GM19463 (cell line): ENCODE results near the gene LMBR1.
"Not testable (repeated sequence)": the region's sequence is repeated elsewhere in the genome, so short reads cannot be mapped to it uniquely, and the experiment has no call there.

ENCODE experiments used
- ATAC-seq: cut with Tn5 transposase; IDR thresholded peaks from one replicate; pipeline ENCODE4 v1.9.1; 2021; ENCODE audit warnings: mild to moderate bottlenecking, moderate library complexity; ENCODE audit not compliant: unreplicated experiment

LMBR1 gene

GRCh38 chr7:156907656-156908055 is 14.7 kb upstream of the LMBR1 start:
- ATAC-seq = no peak

- no peak for ATAC-seq
Measured at GRCh38 chr7:156906200-156906649, 13.2 kb upstream of the LMBR1 start.

DNA sequence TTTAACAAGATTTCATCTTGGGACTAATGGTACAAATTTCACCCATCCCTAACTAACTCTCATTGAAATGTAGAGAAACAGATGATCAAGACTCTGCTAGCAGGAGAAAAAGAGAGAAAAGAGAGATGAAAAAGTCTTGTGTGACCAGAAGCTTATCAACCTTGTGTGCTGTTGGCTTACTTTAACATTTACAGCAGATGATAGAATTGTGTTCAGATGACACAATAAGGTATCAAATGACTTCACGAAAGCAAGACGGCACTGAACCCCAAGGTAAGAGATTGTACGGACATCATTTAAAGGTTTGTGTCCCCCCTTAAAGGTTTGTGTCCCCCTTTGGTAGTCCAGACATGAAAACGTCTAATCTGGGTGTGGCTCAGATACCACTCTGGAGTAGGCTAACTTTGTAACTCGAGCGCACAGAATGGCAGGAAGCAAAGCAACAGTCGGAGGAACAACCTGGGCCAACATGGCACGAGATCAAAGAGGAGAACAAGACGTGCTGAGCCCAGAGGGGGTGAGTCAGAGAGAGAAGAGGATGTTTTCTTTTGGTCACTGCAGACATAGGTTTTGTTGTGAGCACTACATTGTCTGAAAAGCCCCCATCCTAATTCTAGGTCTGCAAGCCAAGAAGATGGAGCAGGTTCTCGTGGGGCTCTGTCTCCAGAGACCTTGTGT is 10.4 kb upstream of the LMBR1 start:
- no peak for ATAC-seq

DNA sequence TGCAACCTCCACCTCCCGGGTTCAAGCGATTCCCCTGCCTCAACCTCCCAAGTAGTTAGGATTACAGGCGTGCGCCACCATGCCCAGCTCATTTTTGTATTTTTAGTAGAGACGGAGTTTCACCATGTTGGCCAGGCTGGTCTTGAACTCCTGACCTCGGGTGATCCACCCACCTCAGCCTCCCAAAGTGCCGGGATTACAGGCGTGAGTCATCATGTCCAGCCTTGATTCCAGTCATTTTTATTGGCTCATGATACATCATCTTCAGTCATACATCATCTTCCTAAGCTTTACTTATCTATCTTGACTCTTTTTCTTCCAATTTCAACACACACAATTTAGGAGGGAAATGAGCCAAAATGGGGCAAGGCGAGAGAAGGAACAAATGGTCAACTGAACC is 7.1 kb upstream of the LMBR1 start:
- ATAC-seq = not testable (repeated sequence)

- no peak for ATAC-seq
Measured at GRCh38 chr7:156898938-156899337, 6.0 kb upstream of the LMBR1 start.

- no peak for ATAC-seq
Measured at GRCh38 chr7:156897673-156898072, 4.7 kb upstream of the LMBR1 start.

DNA sequence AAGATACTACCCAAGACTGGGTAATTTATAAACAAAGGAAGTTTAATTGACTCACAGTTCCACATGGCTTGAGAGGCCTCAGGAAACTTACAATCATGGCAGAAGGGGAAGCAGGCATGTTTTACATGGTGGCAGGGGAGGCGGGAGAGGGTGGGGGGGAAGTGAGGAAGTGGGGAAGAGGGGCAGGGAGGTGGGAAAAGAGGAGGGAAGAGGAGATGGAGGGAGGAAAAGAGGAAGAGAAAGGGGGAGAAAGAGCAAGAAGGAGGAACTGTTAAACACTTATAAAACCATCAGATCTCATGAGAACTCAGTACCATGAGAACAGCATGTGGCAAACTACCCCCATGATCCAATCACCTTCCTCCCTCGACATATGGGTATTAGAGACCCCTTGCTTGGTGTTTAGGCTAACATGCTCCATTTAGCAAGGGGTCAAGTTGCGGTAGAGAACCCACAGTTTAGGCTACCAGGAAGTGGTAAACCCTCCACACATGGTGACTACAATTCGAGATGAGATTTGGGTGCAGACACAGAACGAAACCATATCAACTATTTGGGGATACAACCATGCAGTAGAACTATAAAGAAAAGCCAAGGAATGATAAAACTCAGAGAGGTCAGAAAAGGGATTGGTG is 3.5 kb upstream of the LMBR1 start:
- ATAC-seq = no peak

GRCh38 chr7:156895024-156895780 is 2.2 kb upstream of the LMBR1 start:
- ATAC-seq = no peak

DNA sequence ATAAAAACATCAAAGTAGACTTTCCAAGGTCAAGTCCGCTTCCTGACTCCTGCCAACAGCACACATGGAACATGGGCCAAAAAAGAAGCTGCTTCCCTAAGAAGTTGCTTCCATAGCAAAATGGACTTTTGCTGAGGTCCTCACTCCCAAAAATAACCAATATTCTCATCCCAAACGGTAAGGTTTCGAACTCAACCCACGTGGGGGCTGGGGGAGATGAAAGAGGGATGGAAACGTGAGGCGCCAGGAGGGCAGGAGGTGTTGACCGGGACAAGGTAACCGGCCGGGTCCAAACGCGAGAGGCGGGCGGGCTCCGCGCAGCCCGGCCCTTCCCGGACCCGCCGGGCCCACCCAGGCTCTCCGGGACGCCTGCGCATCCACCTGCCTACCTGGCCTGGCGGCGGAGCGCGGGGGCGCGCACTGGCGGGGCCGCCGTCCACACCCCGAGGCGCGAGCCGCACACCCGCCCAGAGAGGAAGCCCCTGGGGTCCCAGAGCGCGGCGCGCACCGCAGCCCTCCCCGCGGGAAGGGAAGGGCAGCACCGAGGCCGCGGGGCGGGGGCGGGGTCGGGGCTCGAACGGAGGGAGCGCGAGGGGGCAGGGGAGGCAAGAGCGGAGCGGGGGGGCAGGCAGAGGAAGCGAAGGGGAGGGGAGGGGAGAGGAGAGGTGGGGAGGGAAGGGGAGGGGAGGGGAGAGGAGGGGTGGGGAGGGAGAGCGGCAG is 742 bp downstream of the LMBR1 start:
- peak; percentile 14 for ATAC-seq

DNA sequence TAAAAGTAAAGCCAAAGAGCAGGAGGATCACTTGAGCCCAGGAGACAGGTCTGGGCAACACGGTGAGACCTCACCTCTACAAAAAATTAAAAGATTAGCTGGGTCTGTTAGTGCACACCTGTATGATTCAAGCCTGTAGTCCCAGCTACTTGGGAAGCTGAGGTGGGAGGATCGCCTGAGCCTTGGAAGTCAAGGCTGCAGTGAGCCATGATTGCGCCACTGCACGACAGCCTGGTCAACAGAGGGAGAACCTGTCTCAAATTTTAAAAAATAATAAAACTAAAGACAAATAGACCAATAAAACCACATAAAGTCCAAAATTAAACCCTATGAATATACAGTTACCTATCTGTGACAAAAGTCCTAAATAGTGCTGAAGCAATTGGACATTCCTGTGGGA is 3.2 kb downstream of the LMBR1 start:
- ATAC-seq = no peak

- ATAC-seq = no peak
Measured at GRCh38 chr7:156889089-156889488, 3.9 kb downstream of the LMBR1 start.

DNA sequence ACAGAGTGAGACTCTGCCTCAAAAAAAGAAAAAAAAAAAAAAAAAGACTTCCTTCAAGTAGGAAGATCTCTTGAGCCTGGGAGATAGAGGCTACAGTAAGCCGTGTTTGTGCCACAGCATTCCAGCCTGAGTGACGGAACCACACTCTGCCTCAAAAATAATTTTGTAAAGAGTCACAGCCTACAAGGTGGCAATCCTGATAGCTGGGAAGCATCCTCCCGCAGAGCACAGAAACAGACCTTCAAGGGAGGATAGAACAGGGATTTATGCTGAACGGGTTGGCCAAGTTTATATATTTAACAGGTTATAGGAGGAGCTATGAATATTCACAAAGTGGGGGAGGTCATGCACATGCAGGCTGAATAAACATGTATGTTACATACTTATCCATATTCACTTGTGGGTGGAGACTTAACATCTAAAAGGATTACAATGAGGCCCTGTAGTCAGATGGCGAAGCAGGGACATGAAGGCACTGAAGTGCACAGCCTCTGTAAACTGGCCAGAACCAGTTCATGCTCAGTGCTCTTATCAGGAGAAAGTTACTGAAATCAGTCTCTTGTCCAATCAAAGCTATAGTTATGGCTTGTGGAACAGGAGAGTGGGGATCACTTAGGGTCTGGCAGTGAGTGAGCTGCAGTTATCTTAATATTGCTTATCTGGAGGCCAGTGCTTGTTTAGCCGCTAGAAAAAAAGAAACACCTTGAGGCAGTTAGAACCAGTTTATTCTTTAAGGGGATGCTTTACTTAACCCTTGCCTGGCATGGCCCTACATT is 6.8 kb downstream of the LMBR1 start:
- no peak for ATAC-seq

DNA sequence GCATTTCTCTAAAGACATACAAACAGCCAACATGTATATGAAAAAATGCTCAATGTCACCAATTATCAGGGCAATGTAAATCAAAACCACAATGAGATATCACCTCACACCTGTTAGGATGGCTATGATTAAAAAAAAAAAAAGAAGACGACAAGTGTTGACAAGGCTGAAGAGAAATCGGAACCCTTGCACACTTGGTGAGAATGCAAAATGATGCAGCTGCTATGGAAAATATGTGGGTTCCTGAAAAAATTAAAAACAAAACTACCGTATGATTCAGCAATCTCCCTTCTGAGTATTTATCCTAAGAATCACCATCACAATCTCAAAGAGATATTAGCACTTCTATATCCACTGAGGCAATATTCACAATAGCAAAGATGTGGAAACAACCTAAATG is 11.3 kb downstream of the LMBR1 start:
- no peak for ATAC-seq

DNA sequence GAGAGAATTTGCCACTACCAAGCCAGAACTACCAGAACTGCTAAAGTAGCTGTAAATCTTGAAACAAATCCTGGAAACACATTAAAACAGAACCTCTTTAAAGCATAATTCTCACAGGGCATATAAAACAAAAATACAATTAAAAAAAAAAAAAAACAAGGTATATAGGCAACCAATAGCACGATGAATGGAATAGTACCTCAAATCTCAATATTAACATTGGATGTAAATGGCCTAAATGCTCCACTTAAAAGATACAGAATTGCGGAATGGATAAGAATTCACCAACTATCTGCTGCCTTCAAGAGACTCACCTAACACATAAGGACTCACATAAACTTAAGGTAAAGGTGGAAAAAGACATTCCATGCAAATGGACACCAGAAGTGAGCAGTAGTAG is 17.2 kb downstream of the LMBR1 start:
- ATAC-seq = no peak

DNA sequence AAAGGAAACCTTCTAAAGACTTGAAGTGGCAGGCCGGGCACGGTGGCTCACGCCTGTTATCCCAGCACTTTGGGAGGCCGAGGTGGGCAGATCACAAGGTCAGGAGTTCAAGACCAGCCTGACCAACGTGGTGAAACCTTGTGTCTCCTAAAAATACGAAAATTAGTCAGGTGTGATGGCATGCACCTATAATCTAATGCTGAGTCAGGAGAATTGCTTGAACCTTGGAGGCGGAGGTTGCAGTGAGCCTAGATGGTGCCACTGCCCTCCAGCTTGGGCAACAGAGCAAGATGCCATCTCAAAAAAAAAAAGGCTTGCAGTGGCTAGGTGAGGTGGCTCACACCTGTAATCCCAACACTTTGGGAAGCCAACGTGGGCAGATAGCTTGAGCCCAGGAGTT is 24.6 kb downstream of the LMBR1 start:
- ATAC-seq = not testable (repeated sequence)

GRCh38 chr7:156865493-156865892 is 27.5 kb downstream of the LMBR1 start:
- no peak for ATAC-seq

GRCh38 chr7:156862022-156862421 is 31.0 kb downstream of the LMBR1 start:
- not testable (repeated sequence) for ATAC-seq

DNA sequence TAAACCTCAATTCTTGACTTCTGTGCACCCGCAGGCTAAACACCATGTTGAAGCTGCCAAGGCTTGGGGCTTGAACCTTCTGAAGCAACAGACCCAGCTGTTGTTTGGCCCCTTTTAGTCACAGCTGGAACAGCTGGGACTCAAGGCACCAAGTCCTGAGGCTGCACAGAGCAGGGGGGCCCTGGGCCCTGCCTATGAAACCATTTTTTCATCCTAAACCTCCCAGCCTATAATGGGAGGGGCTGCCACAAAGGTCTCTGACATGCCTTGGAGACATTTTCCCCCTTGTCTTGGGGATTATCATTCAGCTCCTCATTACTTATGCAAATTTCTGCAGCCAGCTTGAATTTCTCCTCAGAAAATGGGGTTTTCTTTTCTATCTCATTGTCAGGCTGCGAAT is 31.8 kb downstream of the LMBR1 start:
- ATAC-seq = no peak

DNA sequence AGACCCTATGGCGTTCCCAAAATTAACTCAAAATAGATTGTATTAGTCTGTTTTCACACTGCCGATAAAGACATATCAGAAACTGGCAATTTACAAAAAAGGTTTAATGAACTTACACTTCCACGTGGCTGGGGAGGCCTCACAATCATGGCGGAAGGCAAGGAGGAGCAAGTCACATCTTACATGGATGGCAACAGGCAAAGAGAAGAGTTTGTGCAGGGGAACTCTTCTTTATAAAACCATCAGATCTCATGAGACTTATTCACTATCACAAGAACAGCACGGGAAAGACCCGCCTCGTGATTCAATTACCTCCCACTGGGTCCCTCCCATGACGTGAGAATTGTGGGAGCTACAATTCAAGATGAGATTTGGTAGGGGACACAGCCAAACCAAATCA is 32.9 kb downstream of the LMBR1 start:
- ATAC-seq = not testable (repeated sequence)

DNA sequence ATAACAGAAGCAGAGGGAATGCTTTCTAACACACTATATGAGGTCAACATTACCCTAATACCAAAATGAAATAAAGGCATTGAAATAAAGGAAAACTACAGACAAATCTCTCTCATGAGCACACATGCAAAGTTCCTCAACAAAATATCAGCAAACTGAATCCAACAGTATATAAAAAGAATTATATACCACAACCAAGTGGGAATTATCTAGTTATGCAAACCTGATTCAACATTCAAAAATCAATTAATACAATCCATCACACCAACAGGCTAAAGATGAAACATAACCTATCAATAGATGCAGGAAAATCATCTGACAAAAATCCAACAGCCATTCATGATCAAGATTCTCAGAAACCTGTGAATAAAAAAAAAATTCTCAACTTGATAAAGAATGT is 34.5 kb downstream of the LMBR1 start:
- ATAC-seq = no peak

DNA sequence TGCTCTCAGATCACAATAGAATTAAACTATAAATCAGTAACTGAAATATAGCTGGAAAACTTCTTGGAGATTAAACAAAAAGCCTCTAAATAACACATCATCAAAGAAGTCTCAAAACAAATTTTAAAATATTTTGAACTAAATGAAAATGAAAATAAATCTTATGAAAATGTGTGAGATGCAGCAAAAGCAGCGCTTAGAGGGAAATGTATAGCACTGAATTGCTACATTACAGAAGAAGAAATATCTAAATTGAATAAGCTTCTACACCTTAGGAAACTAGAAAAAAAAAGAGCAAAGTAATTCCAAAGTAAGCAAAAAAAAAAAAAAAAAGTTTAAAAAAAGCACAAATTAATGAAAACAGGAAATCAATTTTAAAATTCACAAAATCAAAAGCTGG is 35.2 kb downstream of the LMBR1 start:
- no peak for ATAC-seq
